Activated CD8-positive, alpha-beta memory T cell treated with anti-CD3 and anti-CD28 coated beads for 4 hours (primary cell): ENCODE results near the gene ZNF20.

Source experiments
- DNase-seq, 2 donors: peaks; one replicate each; pipeline ENCODE4 v3.0.0-alpha.2; 2020; ENCODE audit warnings: low read depth in 2 of 2

ZNF20 gene

GRCh38 chr19:12139885-12140544, at the start of gene ZNF20:
Gene ZNF20, minus strand, starts transcription at chr19:12140350. Its CDS starts 168 bp downstream, at chr19:12140182.
- DNase-seq: peak; percentile 75 to 80

DNA sequence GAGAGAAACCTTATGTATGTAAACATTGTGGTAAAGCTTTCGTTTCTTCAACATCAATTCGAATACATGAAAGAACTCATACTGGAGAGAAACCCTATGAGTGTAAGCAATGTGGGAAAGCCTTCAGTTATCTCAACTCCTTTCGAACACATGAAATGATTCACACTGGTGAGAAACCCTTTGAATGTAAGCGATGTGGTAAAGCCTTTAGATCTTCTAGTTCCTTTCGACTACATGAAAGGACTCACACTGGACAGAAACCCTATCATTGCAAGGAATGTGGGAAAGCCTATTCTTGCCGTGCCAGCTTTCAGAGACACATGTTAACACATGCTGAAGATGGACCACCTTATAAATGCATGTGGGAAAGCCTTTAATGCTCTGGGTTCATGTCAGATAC, 47.5 kb upstream of the ZNF20 start:
- DNase-seq: no peak

- no peak for DNase-seq
These were observed 40.2 kb upstream of the ZNF20 start for GRCh38 chr19:12180377-12180776.

DNA sequence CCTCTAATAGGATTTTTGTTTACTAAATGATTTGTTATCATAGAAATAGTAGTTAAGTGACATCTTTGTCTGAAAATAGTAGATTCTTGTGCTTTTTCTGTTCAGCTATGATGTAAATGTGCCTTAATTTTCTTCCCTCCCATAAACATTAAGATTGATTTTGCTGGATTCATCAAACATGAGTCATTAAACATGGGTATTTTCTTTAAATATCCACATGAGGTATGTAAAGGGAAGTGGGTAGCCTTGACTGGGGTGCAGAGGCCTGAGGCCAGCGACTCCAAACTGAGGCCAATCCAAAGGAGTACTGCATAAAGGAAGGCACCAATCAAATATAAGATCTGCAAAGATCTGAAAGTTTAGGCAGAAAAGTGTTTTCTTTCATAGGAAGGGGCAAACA, 26.5 kb upstream of the ZNF20 start:
- DNase-seq: no peak

DNA sequence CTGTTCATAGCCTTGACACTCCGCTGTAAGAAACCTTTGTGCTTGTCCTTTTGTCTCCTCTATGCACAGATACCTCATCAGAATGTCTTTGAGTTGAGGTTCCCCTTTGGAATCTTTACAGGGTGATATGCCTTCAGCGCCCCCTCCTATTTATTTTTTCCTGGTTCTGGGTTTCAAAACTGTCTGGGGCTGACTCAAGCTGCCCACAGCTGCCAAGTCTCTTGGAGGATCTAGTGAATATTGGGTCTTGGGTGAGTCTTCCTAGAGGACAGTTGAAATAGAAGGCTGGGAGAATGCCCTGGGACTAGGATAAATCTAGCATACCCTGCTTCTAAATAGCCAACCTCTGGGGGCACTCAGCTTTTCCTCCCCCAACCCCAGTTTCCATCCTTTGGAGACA, 23.7 kb upstream of the ZNF20 start:
- DNase-seq: no peak

DNA sequence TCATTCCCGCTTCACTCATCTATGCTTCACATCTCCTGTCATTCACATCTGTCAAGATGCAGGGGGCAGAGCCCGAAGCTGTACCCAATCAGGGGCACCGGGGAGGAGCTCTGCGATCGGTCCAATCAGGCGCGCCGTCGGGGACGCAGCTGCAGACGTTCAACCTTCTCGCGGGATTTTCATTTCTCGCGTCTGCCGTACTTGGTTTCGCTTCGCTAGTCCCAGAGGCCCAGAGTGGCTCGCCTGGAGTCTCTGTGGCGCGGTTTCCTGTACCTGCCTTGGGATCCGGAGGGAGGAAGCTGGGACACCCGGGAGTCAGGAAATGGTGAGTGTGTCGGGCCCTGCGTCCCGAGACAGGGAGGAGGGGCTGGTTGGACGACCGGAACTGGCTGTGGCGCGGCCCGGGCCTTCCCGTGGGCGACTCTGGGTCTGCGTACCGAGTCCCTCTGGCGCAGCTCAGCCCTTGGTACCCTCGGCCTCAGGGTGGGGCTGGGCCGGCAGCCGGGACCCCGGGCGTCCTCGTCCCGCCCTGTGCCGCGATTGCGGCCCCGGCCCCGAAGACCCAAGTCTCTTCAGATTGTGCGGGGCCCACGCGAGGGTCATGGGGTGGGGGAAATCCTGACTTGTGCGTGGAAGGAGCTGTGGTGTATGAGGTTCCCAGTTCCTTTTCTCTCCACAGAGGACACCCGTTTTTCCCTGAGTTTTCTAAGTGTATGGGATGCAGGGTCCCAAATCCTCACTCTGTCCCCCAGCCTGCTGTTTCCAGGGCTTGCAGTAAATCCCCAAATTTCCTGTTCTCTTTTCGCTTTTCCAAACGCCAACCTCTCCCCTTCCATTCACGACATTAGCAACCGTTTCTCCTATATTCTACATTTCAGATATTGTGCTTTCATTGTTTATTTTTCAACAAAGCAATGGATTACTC, 23.0 kb upstream of the ZNF20 start, which contains the start of gene ZNF136:
ZNF136 (plus strand) TSS at position 215 of the 925 bp plus-strand sequence; CDS start at position 323, 108 bp downstream.
- peak; percentile 84 to 88 for DNase-seq

DNA sequence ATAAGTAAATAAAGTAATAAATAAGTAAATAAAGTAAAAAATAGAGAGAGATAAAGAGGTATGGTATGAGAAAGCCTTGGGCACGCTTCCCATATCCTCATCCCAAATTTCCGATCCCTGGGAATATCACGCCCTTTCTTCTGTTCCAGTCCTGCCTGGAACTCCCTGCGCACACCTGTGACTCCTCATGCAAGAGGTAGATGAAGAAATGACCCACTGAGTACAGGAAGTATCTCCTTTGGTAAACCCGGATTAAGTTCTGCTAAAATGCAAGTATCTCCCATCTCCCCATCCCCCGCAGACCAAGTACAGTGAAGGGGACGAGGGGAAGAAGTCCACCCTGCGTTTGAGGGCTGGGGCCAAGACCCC, 22.3 kb upstream of the ZNF20 start:
- DNase-seq: no peak

DNA sequence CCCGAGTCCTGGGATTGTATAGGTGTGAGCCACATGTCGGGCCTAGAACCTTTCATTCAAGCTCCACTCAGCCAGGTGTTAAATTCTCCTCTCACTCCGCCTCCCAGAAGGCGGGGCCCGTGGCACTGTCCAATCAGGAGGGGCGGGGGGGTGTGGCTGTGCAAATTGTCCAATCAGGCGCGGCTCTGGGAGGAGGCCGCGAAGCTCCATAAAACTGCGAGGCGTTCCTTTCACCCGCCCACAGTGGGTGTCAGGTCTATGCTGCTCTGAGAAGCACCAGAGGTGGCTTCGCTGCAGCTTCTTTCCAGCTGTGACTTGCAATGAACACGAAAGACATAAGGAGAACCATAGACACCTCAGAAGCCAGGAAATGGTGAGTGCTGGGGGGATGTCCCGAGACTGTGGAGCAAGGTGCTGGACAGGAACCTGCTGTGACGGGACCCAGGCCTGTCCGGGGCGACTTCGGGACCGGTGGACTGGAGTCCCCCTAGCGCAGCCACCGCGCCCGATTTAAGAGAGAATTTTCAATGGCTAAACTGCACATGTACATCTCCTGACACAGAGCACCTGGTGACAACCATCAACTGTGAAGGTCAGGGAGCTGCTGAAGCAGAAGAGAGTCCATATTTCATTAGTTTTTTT, 19.7 kb upstream of the ZNF20 start:
- DNase-seq: no peak

GRCh38 chr19:12156223-12157058, 16.3 kb upstream of the ZNF20 start, which contains the start of gene ZNF625:
Gene ZNF625, minus strand, starts transcription at chr19:12156734. Its CDS starts 176 bp downstream, at chr19:12156558.
- DNase-seq: no peak

DNA sequence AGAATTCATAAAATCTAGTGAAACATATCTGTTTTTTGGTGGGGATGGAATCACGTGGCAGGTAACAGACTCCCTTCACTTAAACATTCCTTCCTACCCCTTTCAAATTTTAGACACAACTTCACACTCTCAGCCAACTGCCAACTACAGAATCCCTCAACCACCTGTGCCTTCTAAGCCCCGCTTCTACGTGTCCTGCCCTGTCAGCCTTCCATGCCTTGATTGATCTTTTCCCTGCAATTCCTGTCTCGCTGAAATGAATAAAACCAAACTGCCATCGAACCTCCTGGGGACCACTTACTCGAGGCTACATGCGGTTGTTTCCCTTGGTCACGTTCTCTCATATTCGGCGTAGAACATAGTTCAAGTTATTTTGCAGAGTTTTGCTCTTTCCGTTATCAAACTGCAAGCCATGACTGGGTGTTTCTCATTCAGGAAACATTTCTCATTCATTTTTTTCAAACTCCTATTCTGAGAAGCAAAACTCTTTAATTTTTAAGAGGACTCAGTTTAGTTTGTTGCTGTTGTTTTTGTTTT, 15.2 kb upstream of the ZNF20 start:
- no peak for DNase-seq

GRCh38 chr19:12145348-12145747, 5.2 kb upstream of the ZNF20 start:
- DNase-seq: no peak

DNA sequence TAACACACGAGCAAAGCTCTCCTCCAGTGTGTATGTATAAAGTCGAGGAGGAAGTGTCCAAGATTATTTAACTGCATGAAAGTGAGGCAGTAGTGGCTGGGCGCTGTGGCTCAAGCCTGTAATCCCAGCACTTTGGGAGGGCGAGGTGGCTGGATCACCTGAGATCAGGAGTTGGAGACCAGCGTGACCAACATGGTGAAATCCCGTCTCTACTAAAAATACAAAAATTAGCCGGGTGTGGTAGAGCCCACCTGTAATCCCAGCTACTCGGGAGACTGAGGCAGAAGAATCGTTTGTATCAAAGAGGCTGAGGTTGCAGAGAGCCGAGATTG, 1.2 kb upstream of the ZNF20 start:
- no peak for DNase-seq

- peak; percentile 69 to 72 for DNase-seq
These were observed 625 bp upstream of the ZNF20 start for GRCh38 chr19:12140545-12141404.

GRCh38 chr19:12139269-12139668, 881 bp downstream of the ZNF20 start:
- no peak for DNase-seq

DNA sequence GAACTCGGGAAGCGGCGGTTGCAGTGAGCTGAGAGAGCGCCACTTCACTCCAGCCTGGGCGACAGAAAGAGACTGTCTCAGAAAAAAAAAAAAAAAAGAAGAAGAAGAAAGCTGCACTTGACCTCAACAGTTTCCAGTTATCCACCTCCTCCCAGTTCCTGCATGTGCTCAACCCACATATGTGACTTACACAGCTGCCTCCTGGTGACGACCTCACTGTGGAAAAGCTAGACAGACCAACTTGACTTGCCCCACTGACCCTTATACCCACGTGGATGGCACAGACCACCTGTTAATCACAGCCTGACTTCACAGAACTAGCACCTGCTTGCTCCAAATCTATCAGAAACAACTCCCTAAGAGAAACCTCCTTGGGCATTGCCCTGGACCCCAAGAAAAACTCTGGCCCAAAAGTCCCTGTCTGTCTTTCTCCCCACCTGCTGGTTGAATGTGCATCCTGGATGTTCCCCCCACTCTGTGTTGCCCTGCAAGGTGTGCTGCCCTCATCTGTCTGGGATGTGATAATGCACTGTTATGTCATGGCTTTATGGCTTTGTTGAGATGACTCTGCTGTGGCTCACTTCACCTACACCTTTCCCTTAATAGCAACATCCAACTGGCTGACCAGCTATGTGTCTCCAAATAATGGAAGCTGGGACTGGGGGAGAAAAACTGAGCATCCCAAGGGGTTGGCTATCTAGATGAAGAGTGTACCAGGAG, 2.8 kb downstream of the ZNF20 start:
- no peak for DNase-seq

- DNase-seq: no peak
These were observed 7.1 kb downstream of the ZNF20 start for GRCh38 chr19:12133069-12133468.

DNA sequence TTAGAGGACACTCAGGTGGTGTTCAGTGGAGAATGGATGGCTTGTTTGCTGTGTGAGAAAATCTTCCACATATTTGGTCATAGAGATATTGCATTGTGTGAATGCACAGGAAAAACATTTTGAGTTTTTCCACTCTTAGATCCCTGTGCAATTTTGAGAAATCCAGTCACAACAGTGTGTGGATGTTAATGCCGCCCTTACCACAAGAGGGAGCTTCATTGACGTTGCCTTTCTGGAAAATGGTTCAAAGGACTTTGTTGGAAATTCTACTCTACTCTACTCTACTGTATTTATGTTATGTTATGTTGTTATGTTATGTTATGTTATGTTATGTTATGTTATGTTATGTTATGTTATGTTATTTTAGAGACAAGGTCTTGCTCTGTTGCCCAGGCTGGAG, 13.4 kb downstream of the ZNF20 start:
- no peak for DNase-seq

DNA sequence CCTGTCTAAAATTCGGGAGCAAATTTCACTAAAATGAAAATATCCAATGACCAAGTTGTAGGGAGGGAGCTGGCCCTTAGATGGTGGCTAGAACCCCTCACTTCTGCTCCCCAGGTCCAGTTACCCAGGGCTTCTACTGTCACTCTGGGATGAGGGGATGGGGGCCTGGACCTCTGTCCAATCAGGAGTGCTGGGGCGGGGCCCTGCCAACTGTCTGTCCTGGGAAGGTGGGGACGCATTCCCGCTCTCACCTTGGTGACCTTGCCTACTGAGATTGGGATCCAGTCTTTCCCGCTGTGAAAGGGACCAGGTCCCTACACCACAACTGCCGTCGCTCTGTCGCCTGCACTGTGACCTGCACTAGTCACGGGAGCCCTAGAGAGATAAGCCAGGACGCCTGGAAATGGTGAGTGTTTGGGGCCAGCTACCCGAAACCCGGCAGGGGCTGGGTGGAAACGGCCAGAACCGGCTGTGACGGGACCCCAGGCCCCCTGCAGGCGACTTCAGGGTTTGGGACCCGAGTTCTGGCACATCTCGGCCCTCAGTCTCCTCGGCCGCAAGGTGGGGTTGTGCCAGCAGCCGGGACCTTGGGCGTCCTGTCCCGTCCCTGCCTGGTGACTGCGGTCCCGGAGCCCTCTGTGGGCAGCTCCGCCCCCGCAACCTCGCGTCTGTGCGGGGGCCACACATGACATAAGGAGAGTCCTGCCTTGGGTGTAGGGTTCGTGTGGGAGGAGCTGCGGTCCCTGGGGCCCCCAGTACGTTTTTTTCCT, 22.8 kb downstream of the ZNF20 start:
- DNase-seq: no peak

DNA sequence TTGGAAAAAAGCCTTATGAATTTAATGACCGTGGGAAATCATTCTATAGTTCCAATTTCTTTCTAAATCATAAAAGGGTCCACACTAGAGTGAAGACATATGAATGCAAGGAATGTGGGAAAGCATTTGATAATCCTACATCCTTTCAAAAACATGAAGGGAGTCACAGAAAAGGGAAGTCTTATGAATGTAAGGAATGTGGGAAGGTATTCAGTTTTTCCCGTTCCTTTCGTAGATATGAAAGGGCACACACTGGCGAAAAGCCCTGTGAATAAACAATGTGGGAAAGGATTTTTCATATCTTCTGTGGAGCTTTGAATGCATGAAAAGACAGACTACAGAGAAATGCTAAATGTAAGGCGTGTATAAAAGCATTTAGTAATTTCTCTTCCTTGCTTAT, 27.0 kb downstream of the ZNF20 start:
- no peak for DNase-seq
